ENCODE measurements around the gene MEX3D.
A peak's percentile ranks its signal among the peaks of the same experiment; 100 is the strongest.

Gene MEX3D

DNA sequence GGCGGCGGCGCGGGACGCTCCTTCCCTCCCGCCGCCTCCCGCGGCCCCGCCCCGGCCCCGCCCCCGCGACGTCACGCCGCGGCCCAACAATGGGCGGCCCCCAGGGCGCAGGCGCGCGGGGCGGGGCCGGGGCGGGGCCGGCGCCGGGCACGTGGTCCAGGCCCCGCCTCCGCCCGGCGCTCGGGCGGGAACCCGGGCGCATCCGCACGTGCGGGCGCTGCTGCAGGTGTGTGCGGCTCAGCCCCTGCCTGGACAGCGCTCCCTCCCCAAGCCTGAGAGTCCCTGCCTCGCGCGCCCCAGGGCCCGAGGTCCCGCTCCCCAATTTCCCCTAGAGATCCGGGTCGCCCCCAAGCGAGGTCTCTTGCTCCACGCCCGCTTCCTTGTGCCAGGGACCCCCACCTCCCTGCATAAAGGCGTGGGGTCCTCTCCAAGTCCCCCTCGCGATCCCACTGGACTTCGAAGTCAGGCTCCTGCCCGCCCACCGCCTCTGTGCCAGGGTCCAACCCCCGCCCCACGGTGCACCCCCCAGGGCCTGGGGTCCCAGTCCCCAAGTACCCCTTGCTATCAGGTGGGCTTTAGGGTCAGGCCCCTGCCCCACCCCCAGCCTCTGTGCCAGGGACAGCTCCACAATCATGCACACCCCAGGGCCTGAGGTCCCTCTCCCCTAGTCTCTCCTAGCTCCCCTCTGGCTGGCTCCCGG is at the start of gene MEX3D:
TSS of gene MEX3D (minus strand) at position 6 of the 700 bp plus-strand sequence. CDS start 267 bp downstream, outside the sequence.
- DNase-seq: no peak

DNA sequence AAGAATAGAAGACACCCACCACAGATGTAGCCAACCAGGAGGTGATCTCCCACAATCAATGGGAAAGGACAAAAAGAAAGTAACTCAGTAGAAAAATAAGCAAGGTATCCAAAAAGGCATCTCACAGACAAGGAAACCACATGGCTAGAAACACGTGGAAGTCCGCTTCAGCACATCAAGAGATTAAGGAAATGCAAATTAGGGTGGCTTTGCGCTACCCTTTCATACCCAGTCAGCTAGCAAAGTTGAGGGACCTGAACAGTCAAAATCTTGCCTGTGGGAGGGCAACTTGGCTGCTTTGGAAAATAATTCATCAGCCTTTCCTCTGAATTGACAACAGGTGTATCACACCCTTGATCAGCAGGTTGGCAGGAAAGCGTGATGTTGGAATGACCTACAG is 48.8 kb upstream of the MEX3D start:
- DNase-seq: no peak

- DNase-seq: no peak
Measured at GRCh38 chr19:1616396-1616795, 48.3 kb upstream of the MEX3D start.

- no peak for DNase-seq
Measured at GRCh38 chr19:1615156-1615765, 47.1 kb upstream of the MEX3D start.

- no peak for DNase-seq
Measured at GRCh38 chr19:1613808-1614570, 45.9 kb upstream of the MEX3D start.

- no peak for DNase-seq
Measured at GRCh38 chr19:1613146-1613545, 45.0 kb upstream of the MEX3D start.

DNA sequence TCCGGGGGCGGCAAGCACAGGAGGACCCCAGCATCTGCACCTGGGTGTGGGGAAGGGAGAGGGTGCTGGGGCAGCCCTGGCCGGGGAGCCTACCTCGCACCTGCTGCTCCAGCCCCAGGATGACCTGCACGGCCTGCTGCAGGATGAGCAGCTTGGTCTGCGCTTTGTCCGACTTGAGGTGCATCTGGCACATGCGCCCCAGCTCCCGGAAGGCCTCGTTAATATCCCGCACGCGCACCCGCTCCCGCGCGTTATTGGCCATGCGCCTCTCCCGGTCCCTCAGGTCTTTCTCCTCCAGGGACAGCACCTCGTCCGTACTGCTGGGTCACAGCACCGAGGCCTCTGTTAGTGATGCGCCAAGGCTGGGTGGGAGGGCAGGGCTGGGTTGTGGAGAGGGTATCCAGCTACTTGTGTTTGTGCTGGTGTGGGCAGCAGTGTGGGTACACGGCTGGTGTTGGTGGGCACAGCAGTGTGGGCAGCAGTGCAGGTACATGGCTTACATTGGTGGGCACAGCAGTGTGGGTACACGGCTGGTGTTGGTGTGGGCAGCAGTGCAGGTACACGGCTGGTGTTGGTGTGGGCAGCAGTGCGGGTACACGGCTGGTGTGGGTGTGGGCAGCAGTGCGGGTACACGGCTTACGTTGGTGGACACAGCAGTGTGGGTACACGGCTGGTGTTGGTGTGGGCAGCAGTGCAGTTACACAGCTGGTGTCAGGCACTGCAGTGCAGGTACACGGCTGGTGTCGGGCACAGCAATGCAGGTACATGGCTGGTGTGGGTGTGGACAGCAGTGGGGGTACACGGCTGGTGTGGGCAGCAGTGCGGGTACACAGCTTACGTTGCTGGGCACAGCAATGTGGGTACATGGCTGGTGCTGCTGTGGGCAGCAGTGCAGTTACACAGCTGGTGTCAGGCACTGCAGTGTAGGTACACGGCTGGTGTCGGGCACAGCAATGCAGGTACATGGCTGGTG is 44.3 kb upstream of the MEX3D start:
- no peak for DNase-seq

GRCh38 chr19:1611353-1611752 is 43.2 kb upstream of the MEX3D start:
- DNase-seq: no peak

GRCh38 chr19:1610579-1610978 is 42.5 kb upstream of the MEX3D start:
- DNase-seq: no peak

GRCh38 chr19:1609680-1610474 is 41.8 kb upstream of the MEX3D start:
- no peak for DNase-seq

- no peak for DNase-seq
Measured at GRCh38 chr19:1609103-1609396, 40.9 kb upstream of the MEX3D start.

GRCh38 chr19:1608359-1609102 is 40.4 kb upstream of the MEX3D start:
- DNase-seq: no peak

DNA sequence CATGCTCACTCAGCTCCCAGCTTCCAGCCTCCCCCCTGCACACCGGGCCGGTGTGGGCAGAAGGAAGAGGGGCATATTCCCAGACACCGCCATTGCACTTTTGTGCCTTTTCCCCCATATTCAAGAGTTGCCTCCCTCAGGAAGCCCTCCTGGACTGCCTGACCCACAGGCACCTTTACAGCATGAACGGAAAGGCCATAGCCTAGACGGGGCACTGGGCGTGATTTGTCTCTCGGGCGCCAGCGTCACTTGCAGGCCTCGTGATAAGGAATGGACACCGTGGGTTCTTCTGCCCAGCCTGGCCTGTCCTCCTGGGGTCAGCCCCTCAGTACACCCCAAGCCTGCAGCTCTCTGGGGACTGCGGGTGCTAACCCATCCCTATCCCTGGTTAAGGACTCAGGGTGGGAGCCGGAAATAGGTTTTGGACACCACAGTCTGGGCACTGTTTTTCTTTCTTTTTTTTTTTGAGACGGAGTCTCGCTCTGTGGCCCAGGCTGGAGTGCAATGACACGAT is 38.1 kb upstream of the MEX3D start:
- DNase-seq: no peak

- peak; percentile 63 to 88 for DNase-seq
Measured at GRCh38 chr19:1605236-1606137, 37.4 kb upstream of the MEX3D start, which contains the start of gene UQCR11. UQCR11 (minus strand) TSS chr19:1605462; CDS start chr19:1605409, 53 bp downstream.

DNA sequence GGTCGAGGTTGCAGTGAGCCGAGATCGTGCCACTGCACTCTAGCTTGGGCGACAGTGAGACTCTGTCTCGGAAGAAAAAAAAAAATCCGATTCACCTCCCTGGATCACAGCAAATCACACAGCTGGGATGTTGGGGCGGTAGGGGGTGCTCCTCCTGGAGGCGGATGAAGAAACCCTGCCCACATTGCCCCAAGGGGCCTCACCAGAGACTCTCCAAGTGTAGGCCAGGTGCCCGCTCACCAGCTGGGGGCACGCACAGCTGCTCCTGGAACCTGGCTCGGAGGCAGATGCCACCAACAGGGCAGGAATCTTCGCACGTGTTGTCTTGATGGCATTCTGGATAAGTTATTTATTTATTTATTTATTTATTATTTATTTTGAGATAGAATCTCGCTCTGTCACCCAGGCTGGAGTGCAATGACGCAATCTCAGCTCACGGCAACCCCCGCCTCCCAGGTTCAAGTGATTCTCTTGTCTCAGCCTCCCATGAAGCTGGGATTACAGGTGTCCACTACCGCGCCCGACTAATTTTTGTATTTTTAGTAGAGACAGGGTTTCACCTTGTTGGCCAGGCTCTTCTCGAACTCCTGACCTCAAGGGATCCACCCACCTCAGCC is 34.1 kb upstream of the MEX3D start:
- DNase-seq: no peak

GRCh38 chr19:1601613-1602064 is 33.5 kb upstream of the MEX3D start:
- DNase-seq: no peak

- DNase-seq: no peak
Measured at GRCh38 chr19:1599460-1599846, 31.3 kb upstream of the MEX3D start.

- DNase-seq: no peak
Measured at GRCh38 chr19:1598777-1599459, 30.8 kb upstream of the MEX3D start.

DNA sequence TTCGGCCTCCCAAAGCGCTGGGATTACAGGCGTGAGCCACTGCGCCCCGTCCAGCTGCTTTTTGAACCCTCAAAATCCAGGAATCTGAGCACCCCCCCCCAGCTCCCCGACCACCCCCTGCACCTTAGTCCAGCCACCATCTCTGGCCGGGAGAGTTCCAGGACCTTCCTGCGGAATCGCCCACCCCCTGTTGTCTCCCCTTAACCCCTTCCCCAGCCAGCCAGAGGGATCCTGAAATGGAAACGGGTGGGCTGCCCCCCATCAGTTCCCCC is 25.3 kb upstream of the MEX3D start:
- DNase-seq: no peak

Measured in cerebellar nuclear complex (tissue), 1 donor.